GM23338 (cell line): Measurements from ENCODE around the gene CDCA7.

Source experiments
- CREB1 ChIP-seq: fragments of 250-450 bp; sonication (Bioruptor Pico); IDR thresholded peaks from 2 replicates; pipeline ENCODE4 v1.5.0; 2020; ENCODE audit warnings: low read depth, mild to moderate bottlenecking, moderate library complexity
- CTCF ChIP-seq, 2 experiments: fragments of 200-600 bp in 1 of 2; sonication (generic) in 1 of 2; conservative IDR thresholded peaks; 2 replicates each; pipeline versions ENCODE4 v1.5.1 to v1.6.1; 2016 to 2017; ENCODE audit warnings: antibody characterized with exemption in 2 of 2, low read depth in 2 of 2, mild to moderate bottlenecking in 2 of 2, moderate library complexity in 1 of 2
- ETS1 ChIP-seq: IDR thresholded peaks from 2 replicates; pipeline ENCODE4 v1.6.1; 2016; ENCODE audit warnings: antibody characterized with exemption
- EZH2 ChIP-seq: fragments of 200-600 bp; sonication (generic); IDR thresholded peaks from one replicate; pipeline ENCODE4 v1.8.0; 2017; ENCODE audit warnings: antibody characterized with exemption, mild to moderate bottlenecking, low read depth; ENCODE audit not compliant: unreplicated experiment
- EZH2phosphoT487 ChIP-seq: fragments of 200-600 bp; sonication (generic); IDR thresholded peaks from one replicate; pipeline ENCODE4 v1.8.1; 2018; ENCODE audit warnings: antibody characterized with exemption; ENCODE audit not compliant: unreplicated experiment
- JUNB ChIP-seq: IDR thresholded peaks from one replicate; pipeline ENCODE4 v1.6.1; 2016; ENCODE audit warnings: antibody characterized with exemption; ENCODE audit not compliant: unreplicated experiment
- NANOG ChIP-seq: IDR thresholded peaks from 2 replicates; pipeline ENCODE4 v1.6.1; 2016; ENCODE audit warnings: antibody characterized with exemption, borderline replicate concordance
- POLR2AphosphoS5 ChIP-seq: IDR thresholded peaks from 2 replicates; pipeline ENCODE4 v1.6.1; 2016; ENCODE audit warnings: antibody characterized with exemption, low read depth
- REST ChIP-seq: IDR thresholded peaks from one replicate; pipeline ENCODE4 v1.6.1; 2018; ENCODE audit warnings: antibody characterized with exemption; ENCODE audit not compliant: unreplicated experiment
- STAT1 ChIP-seq: IDR thresholded peaks from one replicate; pipeline ENCODE4 v1.6.1; 2016; ENCODE audit warnings: antibody characterized with exemption; ENCODE audit not compliant: unreplicated experiment
- ZNF114 ChIP-seq: fragments of 250-450 bp; sonication (Bioruptor Pico); IDR thresholded peaks from 2 replicates; pipeline ENCODE4 v1.5.0; 2020; ENCODE audit warnings: mild to moderate bottlenecking, moderate library complexity
- ZNF331 ChIP-seq: fragments of 250-450 bp; sonication (Bioruptor Pico); IDR thresholded peaks from 2 replicates; pipeline ENCODE4 v1.5.0; 2020; ENCODE audit warnings: low read depth, mild to moderate bottlenecking, moderate library complexity

GRCh38 chr2:173407176-173407575 is 52.5 kb downstream of the CDCA7 start:
- TF ChIP-seq CTCF (conservative IDR thresholded peaks at IDR 0.05; ENCODE audit: low read depth in 2 of 2) (no peak), EZH2 (no peak), REST (no peak), EZH2phosphoT487 (no peak), POLR2AphosphoS5 (no peak), NANOG (no peak), ZNF331 (no peak), CREB1 (no peak), JUNB (no peak), ETS1 (no peak), ZNF114 (no peak), STAT1 (no peak)
